DND-41 (cell line): Measurements from ENCODE around the gene EXOC4.

Experiments used
- EZH2 ChIP-seq: IDR thresholded peaks from 3 replicates; pipeline ENCODE4 v1.6.1; 2012; ENCODE audit warnings: borderline replicate concordance, low read depth, mild to moderate bottlenecking, moderate library complexity, low read length, inconsistent platforms; ENCODE audit not compliant: severe bottlenecking
- TF ChIP-seq, protein P1 (sequence below): IDR thresholded peaks from 2 replicates; pipeline ENCODE4 v1.5.1; 2012; ENCODE audit warnings: borderline replicate concordance, low read length, moderate library complexity, mild to moderate bottlenecking; ENCODE audit not compliant: poor library complexity, severe bottlenecking; ENCODE audit errors: extremely low read depth

DNA sequence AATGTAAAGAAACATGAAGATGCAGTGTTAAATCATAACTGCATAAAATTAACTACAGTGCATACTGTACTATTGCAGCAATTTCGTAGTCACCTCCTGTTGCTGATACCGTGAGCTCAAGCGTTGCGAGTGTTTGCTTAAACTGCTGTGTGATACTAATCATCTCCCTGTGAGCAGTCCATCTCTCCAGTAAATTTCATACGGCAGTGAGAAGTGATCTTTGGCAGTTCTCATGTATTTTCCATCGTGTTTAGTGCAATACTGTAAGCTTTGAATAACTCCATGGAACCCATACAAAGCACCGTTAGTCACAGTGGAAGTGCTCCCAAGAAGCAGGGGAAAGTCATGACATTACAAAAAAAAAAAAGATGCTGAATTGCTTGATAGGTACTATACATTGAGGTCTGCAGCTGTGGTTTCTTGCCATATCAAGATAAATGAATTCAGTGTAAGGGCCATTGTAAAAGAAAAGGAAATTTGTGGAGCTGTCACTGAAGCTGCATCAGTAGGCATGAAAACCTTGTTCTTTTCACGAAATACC is 360.4 kb downstream of the EXOC4 start:
- TF ChIP-seq EZH2 = no peak
- TF ChIP-seq, protein P1, sequence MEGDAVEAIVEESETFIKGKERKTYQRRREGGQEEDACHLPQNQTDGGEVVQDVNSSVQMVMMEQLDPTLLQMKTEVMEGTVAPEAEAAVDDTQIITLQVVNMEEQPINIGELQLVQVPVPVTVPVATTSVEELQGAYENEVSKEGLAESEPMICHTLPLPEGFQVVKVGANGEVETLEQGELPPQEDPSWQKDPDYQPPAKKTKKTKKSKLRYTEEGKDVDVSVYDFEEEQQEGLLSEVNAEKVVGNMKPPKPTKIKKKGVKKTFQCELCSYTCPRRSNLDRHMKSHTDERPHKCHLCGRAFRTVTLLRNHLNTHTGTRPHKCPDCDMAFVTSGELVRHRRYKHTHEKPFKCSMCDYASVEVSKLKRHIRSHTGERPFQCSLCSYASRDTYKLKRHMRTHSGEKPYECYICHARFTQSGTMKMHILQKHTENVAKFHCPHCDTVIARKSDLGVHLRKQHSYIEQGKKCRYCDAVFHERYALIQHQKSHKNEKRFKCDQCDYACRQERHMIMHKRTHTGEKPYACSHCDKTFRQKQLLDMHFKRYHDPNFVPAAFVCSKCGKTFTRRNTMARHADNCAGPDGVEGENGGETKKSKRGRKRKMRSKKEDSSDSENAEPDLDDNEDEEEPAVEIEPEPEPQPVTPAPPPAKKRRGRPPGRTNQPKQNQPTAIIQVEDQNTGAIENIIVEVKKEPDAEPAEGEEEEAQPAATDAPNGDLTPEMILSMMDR = no peak
